B cell (primary cell): ENCODE data around the gene RAX2. TPM values are rescaled to one million over a fixed set of nuclear protein-coding genes. Genes with fewer than 3 reads are reported as not detected.
A peak's percentile ranks its signal among the peaks of the same experiment; 100 is the strongest.

Experiments used
- ATAC-seq: fragments of 200-7000 bp; cut with Tn5 transposase; one replicate; pipeline ENCODE4 v1.10.0; 2021; ENCODE audit warnings: low read depth, mild to moderate bottlenecking, moderate number of reproducible peaks, moderate library complexity
- CTCF ChIA-PET: fragments of 350-600 bp; sonication (Branson Sonifier 250); formaldehyde crosslinking; loops from one replicate; lab custom pipeline; 2021; ENCODE audit warnings: antibody characterized with exemption, inconsistent platforms; lab: Charles Lee
- POLR2A ChIA-PET: fragments of 350-600 bp; sonication (Branson Sonifier 250); formaldehyde crosslinking; loops from one replicate; lab custom pipeline; 2021; ENCODE audit warnings: antibody characterized with exemption; lab: Charles Lee
- DNase-seq: peaks from one replicate; pipeline ENCODE4 v3.0.0; 2013
- H2AFZ ChIP-seq: 2 replicates; pipeline ENCODE4 v1.6.1; 2012; ENCODE audit warnings: mild to moderate bottlenecking, low read depth, low read length; ENCODE audit not compliant: insufficient read depth, poor library complexity, severe bottlenecking
- H3K27ac ChIP-seq, 2 donors: 1 replicate in 1 of 2; 2 replicates in 1 of 2; pipeline ENCODE4 v1.5.1; 2012 to 2013; ENCODE audit warnings: low read length in 2 of 2, mild to moderate bottlenecking in 2 of 2, moderate library complexity in 1 of 2
- H3K27me3 ChIP-seq, 4 experiments: fragments of 200-600 bp in 1 of 4; sonication (generic) in 1 of 4; replicated peaks in 1 of 4; 1 replicate in 2 of 4; 2 replicates in 2 of 4; pipeline versions ENCODE4 v1.6.1 to v1.7.0; 2013 to 2016; ENCODE audit warnings: low read length in 3 of 4, mild to moderate bottlenecking in 2 of 4, mixed read lengths in 1 of 4, moderate library complexity in 1 of 4; ENCODE audit not compliant: insufficient read depth in 4 of 4, control insufficient read depth in 3 of 4; ENCODE audit errors: control extremely low read depth in 1 of 4
- H3K36me3 ChIP-seq, 2 experiments: replicated peaks in 1 of 2; 1 replicate in 1 of 2; 2 replicates in 1 of 2; pipeline versions ENCODE4 v1.6.1 to v1.7.1; 2013; ENCODE audit warnings: low read length in 1 of 2; ENCODE audit not compliant: insufficient read depth in 2 of 2, control insufficient read depth in 1 of 2; ENCODE audit errors: control extremely low read depth in 1 of 2, extremely low read depth in 1 of 2
- H3K4me1 ChIP-seq, 2 donors: fragments of 200-600 bp in 1 of 2; sonication (generic) in 1 of 2; 1 replicate in 1 of 2; 2 replicates in 1 of 2; pipeline versions ENCODE4 v1.5.1 to v1.6.1; 2013 to 2017; ENCODE audit warnings: low read length in 2 of 2; ENCODE audit not compliant: control insufficient read depth in 2 of 2, insufficient read depth in 2 of 2
- H3K4me2 ChIP-seq: replicated peaks from 2 replicates; pipeline ENCODE3; 2012; ENCODE audit warnings: mild to moderate bottlenecking, low read depth, low read length; ENCODE audit not compliant: poor library complexity, severe bottlenecking
- H3K4me3 ChIP-seq, 5 experiments: fragments of 200-600 bp in 1 of 5; sonication (generic) in 1 of 5; 1 replicate in 3 of 5; 2 replicates in 2 of 5; pipeline versions ENCODE4 v1.5.1 to v1.7.0; 2011 to 2016; ENCODE audit warnings: low read length in 4 of 5, mild to moderate bottlenecking in 4 of 5, low read depth in 2 of 5, control low read depth in 1 of 5, moderate library complexity in 1 of 5; ENCODE audit not compliant: insufficient read depth in 1 of 5; ENCODE audit errors: control extremely low read depth in 1 of 5, extremely low read depth in 1 of 5
- H3K79me2 ChIP-seq: fragments of 200-600 bp; sonication (generic); one replicate; pipeline ENCODE4 v1.6.0; 2016; ENCODE audit warnings: low read length; ENCODE audit not compliant: control insufficient read depth, insufficient read depth
- H3K9ac ChIP-seq: fragments of 200-600 bp; sonication (generic); 2 replicates; pipeline ENCODE4 v1.6.1; 2017; ENCODE audit warnings: mild to moderate bottlenecking, low read length, moderate library complexity
- H3K9me3 ChIP-seq, 3 donors: one replicate each; pipeline versions ENCODE4 v1.6.1 to v1.7.1; 2013; ENCODE audit warnings: low read length in 2 of 3; ENCODE audit not compliant: control insufficient read depth in 2 of 3, insufficient read depth in 1 of 3; ENCODE audit errors: control extremely low read depth in 1 of 3
- H4K20me1 ChIP-seq: 2 replicates; pipeline ENCODE4 v1.6.0; 2012; ENCODE audit warnings: mild to moderate bottlenecking, low read length; ENCODE audit not compliant: insufficient read depth, control insufficient read depth, poor library complexity, severe bottlenecking
- H3K27ac Mint-ChIP-seq: one replicate; pipeline ENCODE4 v1.8.0; 2021; ENCODE audit warnings: mixed read lengths
- H3K27me3 Mint-ChIP-seq: one replicate; pipeline ENCODE4 v1.8.0; 2021; ENCODE audit warnings: mixed read lengths
- H3K4me1 Mint-ChIP-seq: one replicate; pipeline ENCODE4 v1.8.0; 2021; ENCODE audit warnings: mixed read lengths
- H3K4me3 Mint-ChIP-seq: one replicate; pipeline ENCODE4 v1.8.0; 2021; ENCODE audit warnings: mixed read lengths
- H3K9me3 Mint-ChIP-seq: one replicate; pipeline ENCODE4 v1.8.0; 2022; ENCODE audit warnings: mixed read lengths; ENCODE audit not compliant: insufficient read depth
- EZH2 ChIP-seq: IDR thresholded peaks from 2 replicates; pipeline ENCODE4 v1.6.1; 2012; ENCODE audit warnings: borderline replicate concordance, low read depth, mild to moderate bottlenecking, moderate library complexity, low read length; ENCODE audit not compliant: insufficient read depth, poor library complexity, severe bottlenecking
- WGBS: methylation state at CpG from one replicate; pipeline ENCODE4 v1.1.5; 2013; ENCODE audit warnings: missing lambda C conversion rate; ENCODE audit not compliant: insufficient coverage; 5-methylcytosine and 5-hydroxymethylcytosine counted together
- intact Hi-C: fragments of 100-400 bp; cut with micrococcal nuclease; formaldehyde crosslinking; loops from one replicate; pipeline ENCODE4 v1.10.0; 2022
- polyA plus RNA-seq: library from polyadenylated mRNA; depleted of rRNA; stranded (reverse); fragments of >200 nt; gene quantifications from 2 replicates; pipeline ENCODE4 v1.2.3, GENCODE V29; 2012
- total RNA-seq, 2 donors: library from RNA; stranded (reverse); fragments of 120-200 nt in 1 of 2; gene quantifications; 1 replicate in 1 of 2; 2 replicates in 1 of 2; pipeline versions ENCODE4 v1.2.3 to v1.2.4, GENCODE V29; 2013 to 2022
- TF ChIP-seq, protein P1 (sequence below): fragments of 200-600 bp; IDR thresholded peaks from one replicate; pipeline ENCODE4 v1.8.0; 2022; ENCODE audit warnings: antibody characterized with exemption, mild to moderate bottlenecking

RAX2 gene
- total and polyA plus RNA-seq, 2 donors (not counting 1 experiment from before 2014, with no cell fraction given), result not detected

GRCh38 chr19:3722443-3723109 is 49.5 kb downstream of the RAX2 start:
- peak overlapping the region in 1 of 5 experiments; percentile 53 for H3K4me3 ChIP-seq
- H3K27ac Mint-ChIP-seq, result peak overlapping the region; percentile 50
- ATAC-seq (no peak), DNase-seq (no peak)
- peaks cover 21% of the 10 kb centered on the region for H3K27me3 Mint-ChIP-seq
- intact Hi-C loops, result no loop called here
- POLR2A ChIA-PET, result interaction anchor here (0.5 to 0.6 kb wide), 2 partner anchors 133 to 520 kb away, joined by 4 read pairs; no protein-coding TSS in a partner anchor
- CTCF ChIA-PET, result no interaction called here
- H3K4me3 Mint-ChIP-seq, result peak overlapping the region; percentile 63
- H3K9me3 ChIP-seq, result peaks cover 0 to 12% (median 0%) of the 10 kb centered on the region in 3 donors
- H3K9ac ChIP-seq, result no peak overlapping the region
- no peak overlapping the region for H2AFZ ChIP-seq
- no peak overlapping the region for H3K27ac ChIP-seq
- H3K9me3 Mint-ChIP-seq, result no peaks in the 10 kb centered on the region
- no peak for TF ChIP-seq EZH2
- TF ChIP-seq, protein P1, sequence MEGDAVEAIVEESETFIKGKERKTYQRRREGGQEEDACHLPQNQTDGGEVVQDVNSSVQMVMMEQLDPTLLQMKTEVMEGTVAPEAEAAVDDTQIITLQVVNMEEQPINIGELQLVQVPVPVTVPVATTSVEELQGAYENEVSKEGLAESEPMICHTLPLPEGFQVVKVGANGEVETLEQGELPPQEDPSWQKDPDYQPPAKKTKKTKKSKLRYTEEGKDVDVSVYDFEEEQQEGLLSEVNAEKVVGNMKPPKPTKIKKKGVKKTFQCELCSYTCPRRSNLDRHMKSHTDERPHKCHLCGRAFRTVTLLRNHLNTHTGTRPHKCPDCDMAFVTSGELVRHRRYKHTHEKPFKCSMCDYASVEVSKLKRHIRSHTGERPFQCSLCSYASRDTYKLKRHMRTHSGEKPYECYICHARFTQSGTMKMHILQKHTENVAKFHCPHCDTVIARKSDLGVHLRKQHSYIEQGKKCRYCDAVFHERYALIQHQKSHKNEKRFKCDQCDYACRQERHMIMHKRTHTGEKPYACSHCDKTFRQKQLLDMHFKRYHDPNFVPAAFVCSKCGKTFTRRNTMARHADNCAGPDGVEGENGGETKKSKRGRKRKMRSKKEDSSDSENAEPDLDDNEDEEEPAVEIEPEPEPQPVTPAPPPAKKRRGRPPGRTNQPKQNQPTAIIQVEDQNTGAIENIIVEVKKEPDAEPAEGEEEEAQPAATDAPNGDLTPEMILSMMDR, result no peak
- H3K27me3 ChIP-seq, result peaks cover 0 to 42% (median 21%) of the 10 kb centered on the region in 4 experiments
- H3K36me3 ChIP-seq, result no peaks in the 10 kb centered on the region
- WGBS, result 9% methylated on average over 15 of the region's 30 CpGs
- peak overlapping the region; percentile 81 for H3K4me2 ChIP-seq
- H3K4me1 Mint-ChIP-seq, result peaks cover 11% of the 10 kb centered on the region
- no peaks in the 10 kb centered on the region for H3K79me2 ChIP-seq
- H3K4me1 ChIP-seq, result peaks cover 16 to 20% of the 10 kb centered on the region in 2 donors
- H4K20me1 ChIP-seq, result no peaks in the 10 kb centered on the region

GRCh38 chr19:3721887-3722442 is 50.1 kb downstream of the RAX2 start:
- TF ChIP-seq, protein P1, result no peak
- TF ChIP-seq EZH2, result no peak
- Histone ChIP-seq H3K4me3 (peak overlapping the region in 4 of 5 experiments; percentile 34 to 53 (median 48)), H4K20me1 (no peaks in the 10 kb centered on the region), H3K9me3 (peaks cover 0 to 12% (median 0%) of the 10 kb centered on the region in 3 donors), H3K36me3 (no peaks in the 10 kb centered on the region), H3K9ac (peak overlapping the region; percentile 49), H3K79me2 (no peaks in the 10 kb centered on the region), H2AFZ (peak overlapping the region; percentile 54), H3K27ac (no peak overlapping the region), H3K27me3 (peaks cover 0 to 42% (median 21%) of the 10 kb centered on the region in 4 experiments), H3K4me1 (peaks cover 16 to 20% of the 10 kb centered on the region in 2 donors), H3K4me2 (peak overlapping the region; percentile 81)
- ATAC-seq (no peak), DNase-seq (no peak)
- intact Hi-C loops, result loop anchor here (1.0 kb wide), 1 partner anchor 39 kb away; the partner anchor contains the start of gene APBA3
- Mint-ChIP-seq H3K27me3 (peaks cover 21% of the 10 kb centered on the region), H3K27ac (peak overlapping the region; percentile 50), H3K4me3 (peak overlapping the region; percentile 63), H3K9me3 (no peaks in the 10 kb centered on the region), H3K4me1 (peaks cover 11% of the 10 kb centered on the region)
- ChIA-PET POLR2A (interaction anchor here (0.5 to 1.2 kb wide), 3 partner anchors 133 to 521 kb away, joined by 4 to 5 read pairs (median 4); no protein-coding TSS in a partner anchor), CTCF (no interaction called here)
- 8% methylated on average over 16 of the region's 26 CpGs for WGBS
